HCT116 (cell line): ENCODE results near the gene PAX6. TPM values are rescaled to one million over a fixed set of nuclear protein-coding genes. Genes with fewer than 3 reads are reported as not detected.

Experiments used
- ATAC-seq: fragments of 200-7000 bp; cut with Tn5 transposase; 2 replicates; pipeline ENCODE4 v1.9.1; 2020; ENCODE audit warnings: mild to moderate bottlenecking, moderate library complexity
- BruUV-seq: library from RNA; stranded (reverse); fragments of 400-500 nt; replicated peaks from 2 replicates; lab custom pipeline; 2021; lab: Mats Ljungman, UMichigan
- CTCF ChIA-PET: fragments of 300-600 bp; sonication (Branson Sonifier 250); formaldehyde crosslinking; loops from one replicate; lab custom pipeline; 2021; ENCODE audit warnings: antibody characterized with exemption; lab: Charles Lee
- POLR2A ChIA-PET: fragments of 300-600, 350-600 bp; sonication (Branson Sonifier 250); formaldehyde crosslinking; loops from one replicate; lab custom pipeline; 2021; ENCODE audit warnings: antibody characterized with exemption; lab: Charles Lee
- RAD21 ChIA-PET, 2 experiments: fragments of 300-600 bp; sonication (Branson Sonifier 250); formaldehyde crosslinking; loops; one replicate each; lab custom pipeline; 2023; ENCODE audit warnings: low total read pairs in 2 of 2; ENCODE audit not compliant: uncharacterized antibody in 2 of 2, unreplicated experiment in 2 of 2, low non-redundant PET in 1 of 2; lab: Charles Lee
- DNase-seq: peaks from one replicate; pipeline ENCODE4 v3.0.0-alpha.2; 2010; ENCODE audit warnings: low read depth, low spot score
- H2AFZ ChIP-seq: fragments of 200-600 bp; shearing (Covaris generic), sonication (generic); 2 replicates; pipeline ENCODE4 v1.6.1; 2017; ENCODE audit warnings: low read depth, mixed run types, mixed read lengths, antibody characterized with exemption, low read length; ENCODE audit not compliant: poor library complexity, severe bottlenecking
- H3K27ac ChIP-seq: 2 replicates; pipeline ENCODE4 v1.5.1; 2012; ENCODE audit warnings: low read depth, low read length
- H3K27me3 ChIP-seq: fragments of 200-600 bp; sonication (generic); 2 replicates; pipeline ENCODE4 v1.6.1; 2016; ENCODE audit warnings: mixed run types, low read length, mixed read lengths; ENCODE audit not compliant: insufficient read depth
- H3K36me3 ChIP-seq, 2 experiments: fragments of 200-500 bp in 1 of 2; fragments of 200-600 bp in 1 of 2; sonication (Bioruptor generic) in 1 of 2; sonication (generic) in 1 of 2; 2 replicates each; pipeline versions ENCODE4 v1.5.1 to v1.6.1; 2014 to 2016; ENCODE audit warnings: low read length in 2 of 2, inconsistent platforms in 1 of 2, mixed read lengths in 1 of 2, mixed run types in 1 of 2; ENCODE audit not compliant: insufficient read depth in 2 of 2, control insufficient read depth in 1 of 2
- H3K4me1 ChIP-seq, 2 experiments: fragments of 200-600 bp in 1 of 2; sonication (generic) in 1 of 2; 2 replicates each; pipeline versions ENCODE4 v1.5.1 to v1.6.1; 2012 to 2017; ENCODE audit warnings: low read length in 2 of 2, inconsistent platforms in 1 of 2, mild to moderate bottlenecking in 1 of 2, mixed read lengths in 1 of 2, mixed run types in 1 of 2, moderate library complexity in 1 of 2; ENCODE audit not compliant: insufficient read depth in 2 of 2, control insufficient read depth in 1 of 2
- H3K4me2 ChIP-seq: fragments of 200-600 bp; sonication (generic); 2 replicates; pipeline ENCODE4 v1.6.1; 2017; ENCODE audit warnings: mixed run types, low read length, mixed read lengths
- H3K4me3 ChIP-seq, 2 experiments: fragments of 200-600 bp in 1 of 2; sonication (generic) in 1 of 2; replicated peaks in 1 of 2; 2 replicates each; pipeline ENCODE4 v1.5.1; 2011 to 2016; ENCODE audit warnings: low read length in 2 of 2, control low read depth in 1 of 2, low read depth in 1 of 2, mild to moderate bottlenecking in 1 of 2, mixed read lengths in 1 of 2, mixed run types in 1 of 2
- H3K79me2 ChIP-seq: fragments of 200-600 bp; sonication (generic); 2 replicates; pipeline ENCODE4 v1.6.1; 2017; ENCODE audit warnings: mild to moderate bottlenecking, mixed run types, low read length, moderate library complexity, mixed read lengths; ENCODE audit not compliant: insufficient read depth
- H3K9ac ChIP-seq: fragments of 200-600 bp; sonication (generic); 2 replicates; pipeline ENCODE4 v1.6.1; 2016; ENCODE audit warnings: low read length, mixed read lengths
- H3K9me2 ChIP-seq: fragments of 200-600 bp; sonication (generic), shearing (Covaris generic); 2 replicates; pipeline ENCODE4 v1.6.1; 2017; ENCODE audit warnings: mixed run types, mild to moderate bottlenecking, moderate library complexity; ENCODE audit not compliant: insufficient read depth
- H3K9me3 ChIP-seq, 2 experiments: fragments of 200-500 bp in 1 of 2; fragments of 200-600 bp in 1 of 2; sonication (Bioruptor generic) in 1 of 2; sonication (generic) in 1 of 2; 2 replicates each; pipeline ENCODE4 v1.6.1; 2014 to 2017; ENCODE audit warnings: low read length in 2 of 2, mixed read lengths in 2 of 2, inconsistent platforms in 1 of 2, low read depth in 1 of 2, mild to moderate bottlenecking in 1 of 2, mixed run types in 1 of 2, moderate library complexity in 1 of 2; ENCODE audit not compliant: control insufficient read depth in 1 of 2, insufficient read depth in 1 of 2
- H4K20me1 ChIP-seq: fragments of 200-600 bp; sonication (generic), shearing (Covaris generic); 2 replicates; pipeline ENCODE4 v1.6.1; 2017; ENCODE audit warnings: mixed run types, mild to moderate bottlenecking, moderate library complexity; ENCODE audit not compliant: insufficient read depth
- CEBPB ChIP-seq: IDR thresholded peaks from 2 replicates; pipeline ENCODE4 v1.6.1; 2012; ENCODE audit warnings: low read depth
- FOSL1 ChIP-seq: IDR thresholded peaks from 2 replicates; pipeline ENCODE4 v1.6.1; 2012; ENCODE audit warnings: low read depth
- POLR2A ChIP-seq: IDR thresholded peaks from 2 replicates; pipeline ENCODE4 v1.7.0; 2011; ENCODE audit warnings: borderline replicate concordance; ENCODE audit not compliant: insufficient read depth, insufficient read length; ENCODE audit errors: extremely low read depth
- ZNF274 ChIP-seq: fragments of 200-500 bp; sonication (Bioruptor generic); IDR thresholded peaks from 2 replicates; pipeline ENCODE4 v1.6.1; 2014; ENCODE audit warnings: mild to moderate bottlenecking, low read depth, low read length, inconsistent platforms
- intact Hi-C: fragments of 100-400 bp; cut with micrococcal nuclease; formaldehyde crosslinking; loops from 2 replicates; pipeline ENCODE4 v1.10.0; 2022
- total RNA-seq: library from RNA; stranded (reverse); gene quantifications from one replicate; pipeline ENCODE4 v1.2.1, GENCODE V29; 2021; ENCODE audit not compliant: unreplicated experiment
- TF ChIP-seq, protein P1 (sequence below): IDR thresholded peaks from 2 replicates; pipeline ENCODE4 v1.6.1; 2012

PAX6 gene
- total RNA-seq, 1 experiment from 2014 or later: 5.3 TPM

DNA sequence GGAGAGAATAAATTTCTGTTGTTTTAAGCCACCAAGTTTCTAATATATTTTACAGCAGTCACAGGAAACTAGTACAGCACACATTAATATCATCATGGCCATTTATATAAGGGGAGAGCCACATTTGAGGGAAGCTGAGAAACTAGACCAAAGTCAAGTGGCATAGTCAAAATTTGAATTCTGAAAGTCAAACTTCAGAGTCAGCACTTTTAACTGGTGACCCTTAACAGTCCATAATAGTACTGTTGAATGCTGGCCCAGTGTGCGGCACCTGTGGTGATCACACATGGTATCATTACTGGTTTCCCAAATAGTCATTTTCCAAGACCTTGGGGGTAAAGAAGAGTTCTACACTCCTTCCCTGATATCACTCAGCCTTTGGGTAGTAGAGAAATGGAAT lies 44.3 kb upstream of the PAX6 start:
- Histone ChIP-seq H4K20me1 (no peaks in the 10 kb centered on the region), H3K27ac (no peak overlapping the region), H3K36me3 (no peaks in the 10 kb centered on the region), H3K4me3 (no peak overlapping the region), H3K9ac (no peak overlapping the region), H2AFZ (no peak overlapping the region), H3K79me2 (no peaks in the 10 kb centered on the region), H3K9me2 (no peaks in the 10 kb centered on the region), H3K9me3 (no peaks in the 10 kb centered on the region), H3K27me3 (no peaks in the 10 kb centered on the region), H3K4me1 (no peaks in the 10 kb centered on the region), H3K4me2 (no peak overlapping the region)
- intact Hi-C loops: no loop called here
- no peak for ATAC-seq
- BruUV-seq: no TSS peak
- ChIA-PET RAD21 (no interaction called here), POLR2A (no interaction called here), CTCF (no interaction called here)
- no peak for TF ChIP-seq FOSL1
- DNase-seq: no peak

DNA sequence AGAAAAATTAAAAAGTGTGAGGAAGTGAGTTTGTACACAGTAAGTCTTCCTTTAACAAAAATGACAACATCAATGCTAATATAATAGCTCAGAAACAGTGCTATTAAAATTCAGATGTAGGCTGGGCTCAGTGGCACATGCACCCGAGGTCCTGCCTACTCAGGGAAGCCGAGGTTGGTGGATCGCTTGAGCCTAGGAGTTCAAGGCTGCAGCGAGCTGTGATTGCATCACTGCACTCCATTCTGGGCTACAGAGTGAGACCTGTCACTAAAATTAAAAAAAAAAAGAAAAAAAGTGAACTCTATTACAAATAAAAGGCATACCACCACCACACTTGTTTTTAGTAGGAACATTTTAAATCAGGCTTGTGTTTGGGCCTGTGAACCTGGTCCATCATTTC lies 39.2 kb upstream of the PAX6 start:
- Histone ChIP-seq H3K79me2 (no peaks in the 10 kb centered on the region), H3K4me1 (no peaks in the 10 kb centered on the region), H3K27me3 (no peaks in the 10 kb centered on the region), H2AFZ (no peak overlapping the region), H4K20me1 (no peaks in the 10 kb centered on the region), H3K9ac (no peak overlapping the region), H3K27ac (no peak overlapping the region), H3K4me2 (no peak overlapping the region), H3K9me3 (no peaks in the 10 kb centered on the region), H3K36me3 (no peaks in the 10 kb centered on the region), H3K4me3 (no peak overlapping the region), H3K9me2 (no peaks in the 10 kb centered on the region)
- POLR2A ChIA-PET: no interaction called here
- no TSS peak for BruUV-seq
- RAD21 ChIA-PET: no interaction called here
- no peak for ATAC-seq
- DNase-seq: no peak
- no peak for TF ChIP-seq POLR2A
- no peak for TF ChIP-seq CEBPB
- TF ChIP-seq, protein P1, sequence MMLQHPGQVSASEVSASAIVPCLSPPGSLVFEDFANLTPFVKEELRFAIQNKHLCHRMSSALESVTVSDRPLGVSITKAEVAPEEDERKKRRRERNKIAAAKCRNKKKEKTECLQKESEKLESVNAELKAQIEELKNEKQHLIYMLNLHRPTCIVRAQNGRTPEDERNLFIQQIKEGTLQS: no peak
- CTCF ChIA-PET: no interaction called here
- intact Hi-C loops: no loop called here

DNA sequence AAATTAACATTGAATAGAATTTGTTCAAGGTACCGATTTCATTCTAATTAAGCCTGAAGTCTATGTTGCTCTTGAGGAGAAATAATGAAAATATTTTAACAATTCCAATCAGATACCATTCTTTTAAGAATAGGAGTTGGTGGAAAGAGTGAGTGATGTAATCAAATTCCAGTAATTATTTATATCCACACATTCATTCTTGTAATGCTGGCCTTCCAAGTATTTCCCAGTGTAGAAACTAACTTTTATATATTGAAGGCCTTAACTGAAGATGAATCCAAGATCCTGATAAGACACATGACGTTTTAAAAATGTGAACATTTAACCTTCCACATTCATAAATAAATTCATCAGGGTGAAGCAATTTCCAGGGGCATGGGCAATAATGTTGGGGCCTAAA lies 36.6 kb upstream of the PAX6 start:
- ChIA-PET CTCF (no interaction called here), POLR2A (no interaction called here)
- no peak overlapping the region for H3K4me2 ChIP-seq
- H3K4me1 ChIP-seq: no peaks in the 10 kb centered on the region
- H3K9me2 ChIP-seq: no peaks in the 10 kb centered on the region
- no peak overlapping the region for H3K4me3 ChIP-seq
- ATAC-seq (no peak), DNase-seq (no peak)
- H3K27ac ChIP-seq: no peak overlapping the region
- no peaks in the 10 kb centered on the region for H3K79me2 ChIP-seq
- H3K27me3 ChIP-seq: no peaks in the 10 kb centered on the region
- no peak overlapping the region for H2AFZ ChIP-seq
- H3K9me3 ChIP-seq: no peaks in the 10 kb centered on the region
- intact Hi-C loops: no loop called here
- BruUV-seq: no TSS peak
- H3K9ac ChIP-seq: no peak overlapping the region
- H3K36me3 ChIP-seq: no peaks in the 10 kb centered on the region
- no peaks in the 10 kb centered on the region for H4K20me1 ChIP-seq
- no peak for TF ChIP-seq ZNF274
- TF ChIP-seq, all 23 proteins: peak for 0
- RAD21 ChIA-PET: no interaction called here
